Measurements from ENCODE around the gene LRRC4.

The LRRC4 gene

DNA sequence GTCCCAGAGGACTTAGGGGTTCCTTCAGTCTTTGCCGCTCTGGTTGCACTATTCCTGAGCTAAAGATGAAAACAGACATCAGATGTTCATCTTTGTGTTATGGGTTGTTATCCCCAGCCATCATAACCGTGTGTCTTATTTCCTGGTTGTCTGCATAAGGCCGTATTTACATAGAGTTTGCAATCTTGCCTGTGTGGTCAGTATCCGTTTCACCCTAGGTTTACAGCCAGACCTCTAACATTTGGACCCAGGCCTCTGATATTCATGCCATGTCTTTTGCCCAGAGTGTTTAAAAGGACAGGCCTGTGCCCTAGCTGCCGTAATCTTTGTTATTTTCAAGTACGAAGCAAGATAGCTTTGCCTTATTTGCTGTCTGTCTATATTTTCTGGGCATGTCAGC is 26.6 kb downstream of the LRRC4 start:
- no peak for DNase-seq (ENCODE audit: low read depth)

DNA sequence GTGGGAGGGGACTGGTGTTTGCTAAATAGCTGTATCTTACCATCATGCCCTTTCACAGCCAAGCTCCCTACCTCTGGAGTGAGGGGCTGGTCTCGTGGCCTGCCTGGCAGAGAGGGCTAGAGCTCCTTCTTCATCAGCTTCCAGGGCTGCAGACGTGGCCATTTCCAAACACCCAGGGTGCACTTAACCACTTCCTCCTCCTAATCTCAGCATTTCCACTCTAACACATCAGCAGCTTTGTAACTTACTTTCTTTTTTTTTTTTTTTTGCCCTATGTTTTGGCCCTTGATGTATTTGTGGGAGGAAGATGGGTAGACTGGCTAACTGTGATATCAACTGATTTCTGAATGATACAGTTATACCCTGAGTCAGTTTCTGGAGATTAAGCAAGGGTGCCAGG is 27.4 kb downstream of the LRRC4 start:
- no peak for DNase-seq (ENCODE audit: low read depth)

- no peak for DNase-seq (ENCODE audit: low read depth)
These were observed 28.1 kb downstream of the LRRC4 start for GRCh38 chr7:128003167-128003566.

GRCh38 chr7:128000854-128001265 is 30.4 kb downstream of the LRRC4 start:
- DNase-seq (ENCODE audit: low read depth), result no peak

DNA sequence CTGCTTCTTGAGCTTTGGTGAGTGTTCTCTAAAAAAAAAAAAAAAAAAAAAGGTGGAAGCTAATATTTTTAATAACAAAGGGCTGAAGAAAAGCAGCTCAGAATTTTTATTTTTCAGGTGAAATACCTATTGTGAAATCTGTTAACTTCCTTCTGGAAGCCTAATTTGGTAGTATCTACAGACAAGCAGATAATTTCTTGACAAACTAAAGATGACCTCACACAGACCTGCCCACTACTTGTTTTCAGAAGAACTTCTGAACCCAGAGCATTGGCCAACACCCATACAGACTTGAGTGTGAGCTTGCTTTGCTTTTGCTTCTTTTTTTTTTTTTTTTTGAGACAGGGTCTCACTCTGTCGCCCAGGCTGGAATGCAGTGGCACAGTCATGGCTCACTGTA is 31.2 kb downstream of the LRRC4 start:
- no peak for DNase-seq (ENCODE audit: low read depth)

GRCh38 chr7:127998671-127999070 is 32.6 kb downstream of the LRRC4 start:
- DNase-seq (ENCODE audit: low read depth), result no peak

DNA sequence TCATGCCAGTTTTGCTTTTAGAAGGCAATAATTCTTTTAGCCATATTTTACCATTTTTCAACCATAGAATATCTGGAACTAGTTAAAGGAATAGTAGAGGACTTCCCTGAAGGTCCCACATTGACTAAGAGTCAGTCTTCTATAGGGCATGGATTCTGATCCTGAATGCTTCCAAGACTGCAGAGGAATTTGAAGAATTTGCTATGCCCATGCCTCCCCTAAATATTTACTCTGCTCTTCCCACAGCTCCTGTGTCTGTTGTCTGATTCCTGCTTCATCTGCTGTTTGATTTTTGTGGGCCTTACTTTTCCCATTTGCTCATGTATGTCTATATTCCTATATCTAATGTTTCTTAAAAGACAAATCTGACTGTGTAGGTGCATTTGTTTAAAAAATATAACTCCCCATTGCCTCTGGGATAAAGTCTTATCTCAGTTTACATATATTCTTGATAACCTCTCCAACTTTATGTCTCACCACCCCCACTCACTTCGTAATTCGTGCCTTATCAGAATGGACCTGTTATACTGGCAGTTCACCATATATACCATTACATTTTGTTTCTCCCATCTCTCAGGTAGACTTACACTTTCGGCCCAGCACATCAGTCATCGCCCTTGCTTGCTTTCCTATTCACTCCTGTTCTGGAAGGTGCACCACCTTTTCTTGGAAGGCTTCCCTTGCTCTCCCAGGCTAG is 33.9 kb downstream of the LRRC4 start:
- no peak for DNase-seq (ENCODE audit: low read depth)

GRCh38 chr7:127996253-127997071 is 34.8 kb downstream of the LRRC4 start:
- no peak for DNase-seq (ENCODE audit: low read depth)

- DNase-seq (ENCODE audit: low read depth), result no peak
These were observed 35.4 kb downstream of the LRRC4 start for GRCh38 chr7:127995881-127996215.

GRCh38 chr7:127995156-127995880 is 35.9 kb downstream of the LRRC4 start:
- DNase-seq (ENCODE audit: low read depth), result no peak

GRCh38 chr7:127993987-127994386 is 37.2 kb downstream of the LRRC4 start:
- DNase-seq (ENCODE audit: low read depth), result no peak

- DNase-seq (ENCODE audit: low read depth), result no peak
These were observed 37.9 kb downstream of the LRRC4 start for GRCh38 chr7:127993317-127993716.

DNA sequence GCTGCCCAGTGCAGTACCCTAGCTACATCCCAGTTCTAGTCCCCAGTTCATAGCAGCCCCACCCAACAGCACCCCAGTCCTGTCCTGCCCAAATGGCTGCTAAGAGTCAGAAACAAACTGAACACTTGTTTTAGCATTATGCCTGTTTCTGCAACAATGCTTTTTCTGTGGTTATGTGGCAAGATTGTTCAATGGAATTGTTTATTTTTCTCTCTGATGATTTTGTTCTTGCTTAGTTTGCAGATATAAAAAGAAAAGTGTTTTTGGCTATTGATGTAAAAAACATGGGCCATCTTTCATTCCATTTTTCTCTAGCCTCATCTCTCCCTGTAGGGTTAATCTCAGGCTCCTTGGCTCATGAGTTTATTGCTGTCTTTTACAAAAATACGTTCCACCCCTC is 42.5 kb downstream of the LRRC4 start:
- DNase-seq (ENCODE audit: low read depth), result no peak

DNA sequence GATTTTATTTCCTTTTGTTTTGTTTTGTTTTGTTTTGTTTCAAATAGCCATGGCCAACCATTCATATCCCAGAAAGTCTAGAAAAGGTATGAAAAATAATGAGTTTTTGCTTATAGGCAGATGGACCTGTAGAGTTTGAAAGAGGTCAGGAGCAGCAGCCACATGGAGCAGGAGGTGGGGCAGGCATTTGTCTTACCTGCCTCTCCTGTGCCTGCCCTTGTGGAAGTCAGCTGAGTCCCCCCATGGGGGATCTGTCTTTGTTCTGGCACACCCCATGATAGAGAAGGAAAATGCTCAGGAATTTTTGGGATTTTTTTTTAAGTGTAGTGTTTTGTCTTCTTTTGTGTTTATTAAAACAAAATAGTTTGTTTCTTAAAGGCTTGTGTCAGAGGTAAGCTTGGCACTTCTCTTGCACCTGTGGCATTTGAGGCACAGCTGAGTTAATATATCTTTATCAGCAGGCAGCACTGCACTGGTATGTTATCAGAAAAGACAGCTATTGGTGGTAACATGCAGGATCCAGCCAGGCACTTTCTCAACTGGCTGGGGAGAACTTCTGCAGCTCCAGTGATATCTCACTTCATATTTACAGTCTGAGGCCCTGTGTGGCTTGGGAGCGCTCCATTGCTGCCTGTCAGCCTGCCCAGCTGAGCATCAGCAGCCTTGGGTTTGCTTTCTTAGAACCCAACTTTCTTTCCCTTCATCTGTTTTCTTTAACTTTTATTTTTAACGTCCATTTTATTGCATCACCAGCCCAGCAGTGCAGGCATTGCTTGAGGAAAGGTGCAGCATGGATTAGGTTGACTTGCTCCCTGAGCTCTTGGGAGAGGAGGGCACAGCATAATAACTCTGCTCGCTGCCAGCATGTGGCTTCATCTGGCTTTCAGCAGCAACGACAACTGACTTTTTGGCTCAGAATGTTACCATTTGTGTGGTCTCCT is 44.4 kb downstream of the LRRC4 start:
- no peak for DNase-seq (ENCODE audit: low read depth)

DNA sequence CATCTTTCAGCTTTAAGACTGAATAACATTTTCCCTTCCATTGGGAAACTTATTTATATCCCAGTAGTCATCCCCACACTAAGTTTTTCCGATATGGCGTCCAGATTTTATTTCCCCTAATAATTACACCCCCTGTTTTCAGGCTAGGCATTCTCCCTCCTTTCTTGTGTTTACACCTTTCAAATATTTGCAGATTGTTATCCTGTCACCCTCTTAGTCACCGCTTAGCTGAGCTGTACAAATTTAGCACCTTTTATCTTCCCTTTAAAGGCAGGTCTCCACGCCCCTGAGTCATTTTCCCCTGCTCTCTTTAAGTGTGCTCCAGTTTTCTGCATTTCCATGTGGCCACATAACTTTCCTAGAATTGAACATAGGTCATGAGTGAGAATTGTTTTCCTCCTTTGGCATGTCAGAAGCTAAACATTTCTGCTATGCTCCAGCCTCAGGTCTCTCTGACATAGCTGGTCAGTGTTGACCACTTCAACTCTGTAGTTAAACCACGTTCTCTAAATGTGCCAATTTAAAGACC is 47.4 kb downstream of the LRRC4 start:
- no peak for DNase-seq (ENCODE audit: low read depth)

DNA sequence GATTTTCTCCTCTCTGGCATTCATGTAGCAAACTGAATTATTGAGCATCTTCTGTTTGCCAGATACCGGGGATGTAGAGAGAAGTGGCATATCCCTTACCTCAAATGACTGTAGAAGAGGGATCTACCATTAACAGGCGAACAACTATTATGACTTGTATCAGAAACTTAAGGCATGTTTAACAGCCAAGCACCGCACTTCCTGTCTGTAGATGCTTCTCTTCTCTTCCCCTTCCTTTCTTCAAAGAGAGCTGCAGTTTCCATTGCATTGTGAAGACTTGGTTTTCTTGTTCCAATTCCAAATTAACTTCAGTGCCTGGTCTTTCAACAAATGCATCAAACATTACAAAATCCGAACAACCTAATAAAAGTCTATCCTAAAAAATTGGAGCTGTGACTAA is 49.3 kb downstream of the LRRC4 start:
- DNase-seq (ENCODE audit: low read depth), result no peak

- no peak for DNase-seq (ENCODE audit: low read depth)
These were observed 50.3 kb downstream of the LRRC4 start for GRCh38 chr7:127980901-127981300.

DNA sequence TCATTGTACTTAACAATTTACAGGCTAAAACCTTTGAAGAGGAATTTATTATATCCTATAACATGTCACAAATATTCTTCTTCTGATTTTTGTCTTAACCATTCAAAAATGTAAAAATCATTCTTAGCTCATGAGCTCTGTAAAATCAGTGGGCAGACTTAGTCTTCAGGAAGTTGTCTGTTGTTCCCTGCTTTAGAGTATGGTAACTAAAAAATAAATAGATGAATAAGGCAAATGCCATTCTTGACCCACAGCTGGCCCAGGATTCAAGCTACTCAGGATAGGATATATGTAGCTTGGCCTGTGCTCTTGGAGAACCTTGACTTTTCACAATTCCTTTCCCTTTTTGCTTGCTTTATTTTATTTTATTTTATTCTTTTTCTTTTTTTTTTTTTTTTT is 51.5 kb downstream of the LRRC4 start:
- no peak for DNase-seq (ENCODE audit: low read depth)

DNA sequence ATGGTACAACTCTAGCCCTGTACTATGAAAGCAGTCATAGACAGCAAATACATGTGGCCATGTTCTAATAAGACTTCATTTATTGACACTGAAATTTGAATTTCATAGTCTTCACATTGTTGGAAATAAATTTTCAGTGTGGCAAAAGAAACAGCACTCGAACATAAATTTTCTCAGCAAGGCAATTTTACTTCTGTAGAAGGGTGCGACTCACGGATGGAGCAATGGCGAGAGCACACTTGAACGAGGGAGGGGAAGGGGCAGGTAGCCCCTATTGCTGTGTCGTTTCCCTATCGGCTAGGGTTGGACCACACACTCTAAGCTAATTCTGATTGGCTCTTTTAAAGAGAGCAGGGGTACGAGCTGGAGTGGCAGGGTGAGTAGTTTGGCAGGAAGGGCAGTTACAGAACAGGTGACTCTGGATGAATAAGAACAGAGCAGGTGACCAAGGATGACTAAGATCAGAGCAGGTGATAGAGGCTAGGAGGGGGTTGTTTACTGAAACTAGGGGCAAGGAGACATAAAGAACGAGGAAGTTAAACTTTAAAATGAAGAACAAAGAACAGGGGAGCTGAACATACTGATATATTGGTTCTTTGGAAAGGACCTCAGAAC is 52.0 kb downstream of the LRRC4 start:
- DNase-seq (ENCODE audit: low read depth), result no peak

DNA sequence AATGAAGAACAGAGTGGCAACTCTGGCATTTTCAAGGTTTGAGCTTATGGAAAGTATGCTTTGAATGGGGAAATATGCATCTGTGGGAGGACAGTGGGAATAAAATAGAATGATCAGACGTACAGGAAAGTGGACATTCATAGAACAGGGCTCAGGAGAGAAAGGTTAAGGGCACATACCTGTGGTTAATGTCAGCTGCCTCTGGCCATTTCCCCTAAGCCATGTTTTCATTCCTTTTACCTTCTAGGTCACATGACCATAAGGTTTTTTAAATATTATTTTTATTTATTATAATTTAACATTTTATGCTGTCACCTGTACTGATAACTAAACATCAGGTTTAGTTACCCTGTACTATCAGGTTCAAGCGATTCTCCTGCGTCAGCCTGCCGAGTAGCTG is 52.8 kb downstream of the LRRC4 start:
- no peak for DNase-seq (ENCODE audit: low read depth)

Measured in stimulated activated CD8-positive, alpha-beta memory T cell treated with anti-CD3 and anti-CD28 coated beads, Interleukin-12 subunit alpha, Interleukin-12 subunit beta, amount 100 ng/mL, for 1 hour (primary cell).